ENCODE results near the gene ADARB2. TPM values are rescaled to one million over a fixed set of nuclear protein-coding genes. Genes with fewer than 3 reads are reported as not detected.

The ADARB2 gene
- total RNA-seq, 4 donors from 2014 or later: 2.0 to 9.9 (median 5.1) TPM

GRCh38 chr10:1612908-1613307 lies 124.4 kb downstream of the ADARB2 start:
- H3K27ac ChIP-seq: no peak overlapping the region
- no peak overlapping the region for H3K4me3 ChIP-seq
- H3K36me3 ChIP-seq: no peaks in the 10 kb centered on the region
- no peaks in the 10 kb centered on the region for H3K4me1 ChIP-seq
- DNase-seq: no peak
- no peaks in the 10 kb centered on the region for H3K9me3 ChIP-seq
- no peaks in the 10 kb centered on the region for H3K27me3 ChIP-seq
- TF ChIP-seq POLR2A (IDR thresholded peaks at IDR 0.05): no peak
- TF ChIP-seq CTCF (IDR thresholded peaks at IDR 0.05): no peak

GRCh38 chr10:1611936-1612550 lies 125.3 kb downstream of the ADARB2 start:
- no peak for TF ChIP-seq POLR2A (IDR thresholded peaks at IDR 0.05)
- TF ChIP-seq CTCF (IDR thresholded peaks at IDR 0.05): no peak
- DNase-seq: no peak
- no peaks in the 10 kb centered on the region for H3K4me1 ChIP-seq
- H3K36me3 ChIP-seq: no peaks in the 10 kb centered on the region
- H3K4me3 ChIP-seq: no peak overlapping the region
- no peak overlapping the region for H3K27ac ChIP-seq
- H3K9me3 ChIP-seq: no peaks in the 10 kb centered on the region
- H3K27me3 ChIP-seq: no peaks in the 10 kb centered on the region

GRCh38 chr10:1610986-1611770 lies 126.1 kb downstream of the ADARB2 start:
- DNase-seq: no peak
- Histone ChIP-seq H3K4me3 (no peak overlapping the region), H3K9me3 (no peaks in the 10 kb centered on the region), H3K27me3 (no peaks in the 10 kb centered on the region), H3K4me1 (no peaks in the 10 kb centered on the region), H3K27ac (no peak overlapping the region), H3K36me3 (no peaks in the 10 kb centered on the region)
- TF ChIP-seq CTCF (IDR thresholded peaks at IDR 0.05) (no peak), POLR2A (IDR thresholded peaks at IDR 0.05) (no peak)

- Histone ChIP-seq H3K36me3 (no peaks in the 10 kb centered on the region), H3K9me3 (no peaks in the 10 kb centered on the region), H3K27ac (no peak overlapping the region), H3K4me1 (no peaks in the 10 kb centered on the region), H3K27me3 (no peaks in the 10 kb centered on the region), H3K4me3 (no peak overlapping the region)
- TF ChIP-seq CTCF (IDR thresholded peaks at IDR 0.05) (no peak), POLR2A (IDR thresholded peaks at IDR 0.05) (no peak)
- DNase-seq: no peak
Observed at GRCh38 chr10:1609648-1609970, 127.7 kb downstream of the ADARB2 start.

GRCh38 chr10:1608851-1609647 lies 128.3 kb downstream of the ADARB2 start:
- H3K27ac ChIP-seq: no peak overlapping the region
- no peaks in the 10 kb centered on the region for H3K27me3 ChIP-seq
- no peak overlapping the region for H3K4me3 ChIP-seq

More at GRCh38 chr10:1608851-1609647, 128.3 kb downstream of the ADARB2 start:
- no peak for DNase-seq
- H3K9me3 ChIP-seq: no peaks in the 10 kb centered on the region
- no peaks in the 10 kb centered on the region for H3K4me1 ChIP-seq
- TF ChIP-seq POLR2A (IDR thresholded peaks at IDR 0.05) (no peak), CTCF (IDR thresholded peaks at IDR 0.05) (no peak)
- H3K36me3 ChIP-seq: no peaks in the 10 kb centered on the region

Data from Peyer's patch (tissue), 4 donors.